Astrocyte of the cerebellum (primary cell): ENCODE results near the gene RFPL1.

Experiments
- DNase-seq: peaks from one replicate; pipeline ENCODE4 v3.0.0-alpha.2; 2011; ENCODE audit warnings: low read depth
- H3K4me3 ChIP-seq: 2 replicates; pipeline ENCODE4 v1.5.1; 2011; ENCODE audit warnings: mild to moderate bottlenecking, low read depth, low read length, moderate library complexity
- CTCF ChIP-seq: IDR thresholded peaks from 2 replicates; pipeline ENCODE4 v1.5.1; 2012; ENCODE audit warnings: low read length, low read depth, moderate library complexity, mild to moderate bottlenecking; ENCODE audit errors: missing control alignments
- in situ Hi-C: cut with HindIII; loops from 2 replicates; pipeline ENCODE4 v1.10.0; 2017; ENCODE audit warnings: low sequenced_read_pairs

Gene RFPL1

GRCh38 chr22:29443452-29443851 is 5.1 kb downstream of the RFPL1 start:
- in situ Hi-C loops, result no loop called here
- no peak for DNase-seq
- H3K4me3 ChIP-seq, result no peak overlapping the region
- TF ChIP-seq CTCF, result no peak

- TF ChIP-seq CTCF, result no peak
Measured at GRCh38 chr22:29443861-29444792, 5.7 kb downstream of the RFPL1 start.

GRCh38 chr22:29445508-29445907 is 7.1 kb downstream of the RFPL1 start:
- H3K4me3 ChIP-seq, result no peak overlapping the region
- in situ Hi-C loops, result no loop called here
- no peak for DNase-seq
- TF ChIP-seq CTCF, result no peak

More at GRCh38 chr22:29443861-29444792, 5.7 kb downstream of the RFPL1 start:
- no peak overlapping the region for H3K4me3 ChIP-seq
- DNase-seq, result no peak
- in situ Hi-C loops, result no loop called here

- in situ Hi-C loops, result no loop called here
- DNase-seq, result no peak
- no peak for TF ChIP-seq CTCF
- H3K4me3 ChIP-seq, result no peak overlapping the region
Measured at GRCh38 chr22:29447906-29448305, 9.5 kb downstream of the RFPL1 start.

- in situ Hi-C loops, result no loop called here
- no peak overlapping the region for H3K4me3 ChIP-seq
- TF ChIP-seq CTCF, result no peak
- no peak for DNase-seq
Measured at GRCh38 chr22:29449296-29449875, 11.0 kb downstream of the RFPL1 start.

GRCh38 chr22:29450222-29450621 is 11.8 kb downstream of the RFPL1 start:
- TF ChIP-seq CTCF, result no peak
- no peak for DNase-seq
- no peak overlapping the region for H3K4me3 ChIP-seq
- in situ Hi-C loops, result no loop called here
